ENCODE data around the gene IQGAP2.

GRCh38 chr5:76537073-76537543 is 134.0 kb downstream of the IQGAP2 start:
- TF ChIP-seq SP4 (IDR thresholded peaks at IDR 0.05; ENCODE audit: low read length), result no peak
- no peak for TF ChIP-seq POLR2AphosphoS5 (IDR thresholded peaks at IDR 0.05; ENCODE audit: low read depth, low read length)
- TF ChIP-seq MAX (IDR thresholded peaks at IDR 0.05), result no peak
- TF ChIP-seq CTCF (IDR thresholded peaks at IDR 0.05; ENCODE audit: control extremely low read depth in 1 of 3, insufficient read depth in 1 of 3, low read depth in 1 of 3, low read length in 3 of 3), result no peak
- TF ChIP-seq RAD21 (IDR thresholded peaks at IDR 0.05 in 1 of 2, conservative IDR thresholded peaks at IDR 0.05 in 1 of 2; ENCODE audit: low read depth in 2 of 2, low read length in 2 of 2), result no peak

Measured in H1 (cell line).